T47D (cell line): ENCODE measurements around the gene SLC18A2.
A peak's percentile ranks its signal among the peaks of the same experiment; 100 is the strongest.
"Not testable (repeated sequence)": the region's sequence is repeated elsewhere in the genome, so short reads cannot be mapped to it uniquely, and the experiment has no call there.

ENCODE experiments used
- DNase-seq, 2 experiments: peaks; one replicate each; pipeline versions ENCODE4 v3.0.0 to v3.0.0-alpha.2; 2011 to 2012; ENCODE audit warnings: low read depth in 1 of 2, low spot score in 1 of 2
- JUND ChIP-seq: IDR thresholded peaks from 2 replicates; pipeline ENCODE4 v1.6.1; 2012; ENCODE audit warnings: low read depth
- in situ Hi-C: cut with HindIII; loops from 2 replicates; pipeline ENCODE4 v1.10.0; 2016; ENCODE audit warnings: low sequenced_read_pairs, low pct_unique_long_range_greater_than_20kb

SLC18A2 gene

DNA sequence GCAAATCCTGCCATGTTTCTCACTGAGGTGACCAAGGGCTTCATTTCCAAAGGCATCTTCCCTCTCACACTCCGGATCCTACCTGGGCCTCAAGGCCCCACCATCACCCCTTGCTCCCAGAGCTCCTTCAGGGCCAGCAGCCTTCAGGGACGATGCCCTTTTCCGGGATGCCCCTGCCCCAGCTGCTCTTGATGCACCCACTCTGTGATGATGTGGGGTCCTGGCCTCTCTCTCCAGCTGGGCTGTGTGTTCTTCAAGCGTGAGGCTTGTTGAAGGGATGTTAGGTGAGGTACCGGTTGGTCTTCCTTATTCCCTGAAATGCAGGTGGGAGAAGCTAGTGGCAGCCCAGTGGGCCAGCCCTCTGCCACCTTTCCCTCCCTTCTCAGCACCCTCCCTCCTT, 18.4 kb upstream of the SLC18A2 start:
- no peak for DNase-seq
- in situ Hi-C loops: no loop called here
- no peak for TF ChIP-seq JUND

DNA sequence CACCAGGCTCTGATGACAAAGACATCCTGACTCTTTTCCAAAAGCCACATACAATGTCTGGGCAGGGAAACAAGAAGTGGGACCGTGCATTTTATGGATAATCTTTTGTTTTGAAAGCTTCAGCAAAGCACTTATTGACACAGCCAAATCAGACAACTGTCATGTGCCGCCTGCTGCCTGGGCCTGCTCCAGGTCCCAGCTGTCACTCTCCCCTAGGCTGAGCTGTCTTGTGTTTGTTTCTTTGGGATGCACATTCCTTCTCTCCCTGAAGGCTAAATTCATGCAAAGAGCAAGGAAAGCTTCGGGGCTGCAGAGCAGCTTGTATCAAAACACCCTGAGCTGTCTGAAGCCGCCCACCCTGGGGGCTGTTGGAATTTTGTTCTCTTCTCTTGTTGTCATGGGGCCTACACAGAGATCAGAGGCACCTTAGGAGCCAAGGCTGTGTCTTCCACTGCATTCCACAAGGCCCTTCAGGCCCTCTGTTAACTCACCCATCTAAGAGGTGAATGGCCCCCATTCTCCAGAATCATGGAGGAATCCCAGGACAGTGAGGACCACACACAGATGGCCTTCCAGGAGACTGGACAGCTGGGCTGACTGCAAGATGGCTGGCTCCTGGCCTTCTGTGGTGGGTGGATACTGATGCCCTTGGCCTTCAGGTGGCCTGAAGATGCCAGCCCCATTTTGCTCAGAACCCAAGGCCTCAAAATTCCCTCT, 17.8 kb upstream of the SLC18A2 start:
- in situ Hi-C loops: no loop called here
- DNase-seq: peak in 1 of 2 experiments; percentile 13
- TF ChIP-seq JUND: no peak

GRCh38 chr10:117223693-117224430, 17.1 kb upstream of the SLC18A2 start:
- TF ChIP-seq JUND: no peak
- no peak for DNase-seq
- in situ Hi-C loops: no loop called here

DNA sequence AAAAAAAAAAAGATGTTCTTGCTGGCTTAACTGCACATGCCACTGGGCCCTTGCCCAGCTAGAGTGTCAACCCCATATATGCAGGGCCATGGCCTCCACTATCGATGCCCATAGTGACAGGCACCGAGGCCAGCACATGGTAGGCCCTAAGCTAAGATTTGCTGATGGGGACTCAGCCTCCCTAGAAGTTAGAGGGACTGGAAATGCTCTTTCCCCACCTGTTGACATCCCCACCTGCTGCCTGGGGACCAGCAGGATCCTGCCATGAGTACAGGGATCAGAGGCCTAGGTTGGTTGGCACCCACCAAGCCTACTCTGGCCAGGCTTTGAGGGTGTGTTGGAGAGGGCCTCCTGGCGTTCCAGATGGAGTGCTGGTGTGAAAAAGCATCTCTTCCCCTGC, 16.0 kb upstream of the SLC18A2 start:
- in situ Hi-C loops: no loop called here

GRCh38 chr10:117226813-117227451, 14.0 kb upstream of the SLC18A2 start:
- peak; percentile 31 to 46 for DNase-seq
- in situ Hi-C loops: no loop called here
- TF ChIP-seq JUND: no peak

More for the DNA sequence above, 16.0 kb upstream of the SLC18A2 start:
- DNase-seq: no peak
- no peak for TF ChIP-seq JUND

DNA sequence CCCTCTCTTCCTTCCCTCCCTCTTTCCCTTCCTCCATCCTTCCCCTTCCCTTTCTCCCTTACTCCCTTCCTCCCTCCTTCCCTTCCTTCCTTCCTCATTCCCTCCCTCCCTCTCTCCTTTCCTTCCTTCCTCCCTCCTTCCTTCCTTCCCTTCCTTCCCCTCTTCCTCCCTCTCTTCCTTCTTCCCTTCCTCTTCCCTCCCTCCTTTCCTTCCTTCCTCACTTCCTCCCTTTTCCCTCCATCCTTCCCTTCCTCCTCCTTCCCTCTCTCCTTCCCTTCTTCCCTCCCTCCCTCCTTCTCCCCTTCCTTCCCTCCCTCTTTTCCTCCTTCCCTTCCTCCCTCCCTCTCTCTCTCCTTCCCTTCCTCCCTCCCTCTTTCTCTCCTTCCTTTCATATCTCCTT, 12.7 kb upstream of the SLC18A2 start:
- DNase-seq: no peak
- TF ChIP-seq JUND: no peak
- in situ Hi-C loops: no loop called here

- DNase-seq, in situ Hi-C loops: not testable (repeated sequence)
Observed at GRCh38 chr10:117230107-117230506, 10.8 kb upstream of the SLC18A2 start.

DNA sequence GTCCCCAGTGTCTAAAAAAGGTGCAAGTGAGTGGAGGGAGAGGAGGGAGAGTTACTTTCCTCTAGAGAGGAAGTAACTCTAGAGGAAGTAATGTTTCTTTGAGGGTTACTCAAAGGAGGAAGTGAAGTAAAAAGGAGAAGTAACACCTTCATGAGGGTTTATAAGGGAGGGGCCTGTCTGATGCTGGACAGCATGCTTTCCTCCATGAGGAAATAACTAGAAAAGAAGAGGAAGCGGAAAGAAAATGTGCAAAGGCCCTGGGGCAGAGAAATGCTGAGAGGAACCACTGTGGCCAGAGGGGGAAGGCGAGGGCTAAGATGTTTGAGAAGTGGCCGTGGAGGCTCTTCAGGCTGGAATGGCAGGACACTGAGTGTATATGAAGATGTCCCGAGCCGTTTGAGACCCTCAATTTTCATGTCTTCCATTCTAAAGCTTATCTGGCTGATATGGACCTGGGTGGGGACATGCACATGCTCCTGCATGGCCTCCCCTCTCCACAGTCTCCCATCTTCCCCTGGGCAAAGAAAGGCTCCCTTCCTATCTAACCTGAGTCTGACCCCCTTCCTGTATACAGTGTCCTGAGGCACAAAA, 3.4 kb upstream of the SLC18A2 start:
- in situ Hi-C loops: no loop called here
- no peak for TF ChIP-seq JUND
- DNase-seq: no peak

DNA sequence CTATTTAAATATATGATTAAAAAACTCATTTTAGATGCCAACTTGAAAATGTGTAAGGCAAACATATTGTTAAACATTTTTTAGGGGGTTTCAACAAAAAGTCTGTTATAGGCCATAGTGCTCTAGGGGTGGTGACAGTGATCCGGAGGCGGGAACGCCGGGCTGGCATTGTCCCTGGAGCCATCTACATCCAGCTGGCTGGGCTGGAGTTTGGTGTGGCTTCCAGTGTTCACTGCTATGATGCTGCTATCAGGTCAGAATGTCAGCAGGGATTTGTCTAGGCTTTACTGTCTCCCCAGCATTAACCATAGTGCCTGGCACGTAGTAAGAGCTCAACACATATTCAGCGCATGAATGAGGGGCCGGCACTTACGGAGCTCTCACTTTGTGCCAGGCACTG, 1.9 kb upstream of the SLC18A2 start:
- DNase-seq: no peak
- in situ Hi-C loops: no loop called here
- no peak for TF ChIP-seq JUND

DNA sequence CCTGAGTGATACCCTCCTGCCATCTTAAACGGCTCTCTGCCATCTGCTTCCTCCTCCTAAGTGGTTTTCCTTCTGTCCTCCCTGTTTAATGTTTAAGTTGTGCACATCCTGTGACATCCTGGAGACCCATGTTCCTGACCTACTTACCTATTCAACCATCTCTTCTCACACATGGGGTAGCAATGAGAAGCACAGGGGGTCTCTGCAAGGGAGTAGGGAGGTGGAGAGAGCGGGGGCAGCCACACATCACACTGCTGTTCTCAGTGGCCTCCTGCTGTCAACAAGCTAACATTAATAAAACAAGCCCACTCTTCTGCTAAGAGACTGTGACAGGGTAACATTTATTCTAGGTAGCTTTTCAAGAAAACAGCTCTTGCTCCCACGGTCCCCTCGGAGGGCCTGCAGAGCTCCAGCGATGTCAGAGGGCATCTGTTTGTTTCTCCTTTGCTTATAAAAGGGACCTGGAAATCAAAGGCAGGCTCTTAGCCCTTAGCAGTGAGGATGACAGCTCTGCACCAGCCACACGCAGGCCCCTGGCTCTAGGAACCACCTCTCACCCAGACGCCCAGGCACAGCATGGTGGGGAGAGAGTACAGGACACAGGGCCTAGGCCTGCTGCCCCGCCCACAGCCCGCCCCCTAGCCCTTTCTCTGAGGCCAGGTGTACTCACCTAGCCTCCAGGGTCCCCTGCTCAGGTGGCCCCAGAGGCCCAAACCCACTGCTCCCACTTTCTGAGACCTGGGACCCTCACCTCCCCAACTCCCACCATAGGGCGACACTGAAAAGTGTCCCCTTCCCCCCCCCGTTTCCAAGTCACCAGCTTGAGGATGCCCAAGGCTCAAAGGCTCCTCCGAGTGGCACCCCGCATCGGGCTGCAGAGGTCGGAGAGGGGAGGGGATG, 943 bp upstream of the SLC18A2 start:
- in situ Hi-C loops: no loop called here
- TF ChIP-seq JUND: no peak
- DNase-seq: no peak

DNA sequence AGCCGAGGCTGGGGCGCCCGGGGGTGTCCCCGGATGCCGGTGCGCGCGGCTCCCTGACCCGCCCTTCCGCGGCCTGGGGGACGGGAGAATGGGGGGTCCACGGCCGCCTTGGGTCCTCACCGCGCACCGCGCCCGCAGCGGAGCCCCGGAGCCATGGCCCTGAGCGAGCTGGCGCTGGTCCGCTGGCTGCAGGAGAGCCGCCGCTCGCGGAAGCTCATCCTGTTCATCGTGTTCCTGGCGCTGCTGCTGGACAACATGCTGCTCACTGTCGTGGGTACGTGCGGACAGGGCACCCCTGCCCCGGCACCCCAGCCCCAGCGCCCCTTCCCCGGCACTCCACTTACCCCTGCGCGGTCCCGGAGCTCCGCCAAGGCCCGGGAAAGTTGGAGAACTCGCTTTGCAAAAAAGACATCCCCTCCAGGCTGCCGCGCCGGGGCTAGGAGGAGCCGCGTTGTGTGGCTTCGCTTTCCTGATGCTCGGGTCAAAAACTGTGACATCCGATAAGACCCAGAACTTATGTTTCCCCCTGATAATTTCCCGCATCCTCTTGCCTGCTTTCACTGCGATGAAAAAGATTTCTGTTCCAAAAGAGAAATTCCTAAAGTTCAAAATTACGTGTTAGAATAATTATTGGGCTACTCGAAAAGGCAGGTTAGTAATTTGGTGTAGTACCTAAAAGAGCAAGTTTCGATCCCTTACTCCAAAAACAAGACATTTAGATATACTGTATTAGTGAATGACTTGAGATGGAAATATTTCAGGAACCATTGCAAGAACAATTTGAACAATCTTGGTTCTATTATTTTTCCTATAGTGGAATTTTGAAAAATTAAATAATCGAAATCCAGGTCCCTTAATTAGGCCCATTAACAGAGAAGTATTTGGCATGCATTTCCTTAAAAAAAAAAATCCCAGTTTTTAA, 888 bp downstream of the SLC18A2 start:
- in situ Hi-C loops: no loop called here
- TF ChIP-seq JUND: no peak
- DNase-seq: peak in 1 of 2 experiments; percentile 65
